Mammary epithelial cell (primary cell): ENCODE data around the gene EXTL2.

Experiments used
- CTCF ChIP-seq, 2 donors: IDR thresholded peaks in 1 of 2; conservative IDR thresholded peaks in 1 of 2; 2 replicates each; pipeline ENCODE4 v1.5.1; 2011 to 2012; ENCODE audit warnings: inconsistent platforms in 2 of 2, low read length in 2 of 2, mild to moderate bottlenecking in 2 of 2, control low read depth in 1 of 2, low read depth in 1 of 2; ENCODE audit not compliant: insufficient read depth in 1 of 2; ENCODE audit errors: extremely low read depth in 1 of 2
- EZH2 ChIP-seq: IDR thresholded peaks from 2 replicates; pipeline ENCODE4 v1.6.1; 2012; ENCODE audit warnings: low read length, inconsistent platforms, borderline replicate concordance

- TF ChIP-seq EZH2 (no peak), CTCF (conservative IDR thresholded peaks at IDR 0.05 in 1 of 2, IDR thresholded peaks at IDR 0.05 in 1 of 2; ENCODE audit: extremely low read depth in 1 of 2, insufficient read depth in 1 of 2, low read depth in 1 of 2, low read length in 2 of 2) (no peak)
Observed at GRCh38 chr1:100882698-100883097, 11.9 kb downstream of the EXTL2 start.
